ENCODE measurements around the gene ST8SIA6. TPM values are rescaled to one million over a fixed set of nuclear protein-coding genes. Genes with fewer than 3 reads are reported as not detected.
A peak's percentile ranks its signal among the peaks of the same experiment; 100 is the strongest.

Gene ST8SIA6
- total RNA-seq, 3 donors from 2014 or later (not counting 1 experiment from before 2014, with no cell fraction given), result 12.2 to 19.7 (median 12.5) TPM

DNA sequence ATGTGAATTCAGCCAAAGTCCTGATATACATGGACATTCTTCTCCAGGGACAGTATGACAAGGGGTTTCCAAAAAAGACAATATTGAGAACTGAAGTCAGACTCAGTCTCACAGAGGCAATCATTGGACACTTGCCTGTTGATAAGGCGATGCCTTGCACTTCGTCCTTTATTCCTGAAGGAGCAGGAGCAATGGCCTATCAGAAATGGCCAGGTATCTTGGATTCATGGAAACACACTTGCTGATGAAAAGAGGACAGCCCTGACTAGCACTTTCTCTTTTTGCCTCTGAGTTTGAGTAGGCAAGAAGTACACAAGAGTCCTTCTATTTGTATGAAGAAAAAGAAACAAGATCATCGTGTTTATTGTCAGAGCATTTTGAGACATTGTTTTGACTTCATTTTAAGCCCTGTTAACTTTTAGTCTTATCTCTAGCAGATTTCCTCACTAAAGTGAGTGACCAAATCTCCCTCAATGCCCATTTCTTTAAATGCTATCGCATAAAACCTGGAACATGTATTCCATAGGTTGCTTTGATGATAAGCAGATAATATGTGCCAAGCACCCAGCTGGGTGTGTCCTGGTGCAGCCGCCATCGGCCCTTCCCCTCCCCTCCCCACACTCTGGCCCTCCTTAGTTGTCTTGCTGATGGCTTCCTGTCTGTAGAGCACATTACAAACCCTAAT is 26.6 kb downstream of the ST8SIA6 start:
- DNase-seq, result peak in 1 of 2 donors; percentile 37
- Histone ChIP-seq H3K9me3 (ENCODE audit: control insufficient read depth, insufficient read depth, low read length) (no peaks in the 10 kb centered on the region), H3K4me3 (ENCODE audit: low read length) (no peak overlapping the region), H3K36me3 (ENCODE audit: control insufficient read depth, insufficient read depth, low read length) (no peaks in the 10 kb centered on the region), H3K27me3 (ENCODE audit: control insufficient read depth, insufficient read depth, low read length) (no peaks in the 10 kb centered on the region), H3K27ac (ENCODE audit: low read length) (peak overlapping the region; percentile 75), H3K4me1 (ENCODE audit: control insufficient read depth, insufficient read depth, low read length) (peaks cover 58% of the 10 kb centered on the region)
- no peaks in the 10 kb centered on the region for H3K9me3 Mint-ChIP-seq
- H3K27me3 Mint-ChIP-seq (ENCODE audit: low read depth in 2 of 2), result no peaks in the 10 kb centered on the region
- TF ChIP-seq, protein P1, sequence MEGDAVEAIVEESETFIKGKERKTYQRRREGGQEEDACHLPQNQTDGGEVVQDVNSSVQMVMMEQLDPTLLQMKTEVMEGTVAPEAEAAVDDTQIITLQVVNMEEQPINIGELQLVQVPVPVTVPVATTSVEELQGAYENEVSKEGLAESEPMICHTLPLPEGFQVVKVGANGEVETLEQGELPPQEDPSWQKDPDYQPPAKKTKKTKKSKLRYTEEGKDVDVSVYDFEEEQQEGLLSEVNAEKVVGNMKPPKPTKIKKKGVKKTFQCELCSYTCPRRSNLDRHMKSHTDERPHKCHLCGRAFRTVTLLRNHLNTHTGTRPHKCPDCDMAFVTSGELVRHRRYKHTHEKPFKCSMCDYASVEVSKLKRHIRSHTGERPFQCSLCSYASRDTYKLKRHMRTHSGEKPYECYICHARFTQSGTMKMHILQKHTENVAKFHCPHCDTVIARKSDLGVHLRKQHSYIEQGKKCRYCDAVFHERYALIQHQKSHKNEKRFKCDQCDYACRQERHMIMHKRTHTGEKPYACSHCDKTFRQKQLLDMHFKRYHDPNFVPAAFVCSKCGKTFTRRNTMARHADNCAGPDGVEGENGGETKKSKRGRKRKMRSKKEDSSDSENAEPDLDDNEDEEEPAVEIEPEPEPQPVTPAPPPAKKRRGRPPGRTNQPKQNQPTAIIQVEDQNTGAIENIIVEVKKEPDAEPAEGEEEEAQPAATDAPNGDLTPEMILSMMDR (IDR thresholded peaks at IDR 0.05), result no peak
- peaks cover 81 to 85% of the 10 kb centered on the region in 2 donors for H3K4me1 Mint-ChIP-seq
- WGBS (ENCODE audit: insufficient coverage), result 50% methylated on average over 6 of the region's 6 CpGs
- intact Hi-C loops (cut with micrococcal nuclease), result loop anchor here (2.0 to 5.0 kb wide), 4 partner anchors 25 to 401 kb away; partner anchors contain the start of gene STAM
- peak; percentile 26 to 34 (median 30) for ATAC-seq
- peak overlapping the region; percentile 89 to 95 for H3K27ac Mint-ChIP-seq
- peak overlapping the region; percentile 90 for H3K4me3 Mint-ChIP-seq
- H3K36me3 Mint-ChIP-seq, result no peaks in the 10 kb centered on the region

DNA sequence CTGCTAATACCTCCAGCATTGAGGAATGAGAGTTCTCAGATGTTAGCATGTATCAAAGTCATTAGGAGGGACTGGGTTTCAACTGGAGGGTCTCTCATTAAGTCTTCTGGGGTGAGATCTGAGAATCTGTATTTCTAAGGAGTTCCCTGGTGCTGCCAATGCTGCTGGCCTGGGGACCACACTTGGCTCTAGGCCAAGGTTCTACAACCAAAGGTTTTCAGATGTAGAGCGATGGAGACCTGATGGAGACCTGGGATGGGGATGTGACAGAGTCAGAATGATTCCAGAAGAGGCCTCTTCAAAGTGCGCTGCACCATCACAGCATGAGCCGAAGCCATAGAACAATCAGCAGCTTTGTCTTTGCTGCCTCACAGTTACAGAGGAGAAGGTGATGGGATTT is 27.2 kb downstream of the ST8SIA6 start:
- H3K4me1 ChIP-seq (ENCODE audit: control insufficient read depth, insufficient read depth, low read length), result peaks cover 58% of the 10 kb centered on the region
- H3K4me3 Mint-ChIP-seq, result peak overlapping the region; percentile 90
- peak overlapping the region; percentile 75 for H3K27ac ChIP-seq (ENCODE audit: low read length)
- no peaks in the 10 kb centered on the region for H3K36me3 ChIP-seq (ENCODE audit: control insufficient read depth, insufficient read depth, low read length)
- no peak overlapping the region for H3K4me3 ChIP-seq (ENCODE audit: low read length)
- TF ChIP-seq, protein P1 (IDR thresholded peaks at IDR 0.05), result no peak
- DNase-seq (peak in 1 of 2 donors; percentile 17), ATAC-seq (no peak)
- H3K27me3 Mint-ChIP-seq (ENCODE audit: low read depth in 2 of 2), result no peaks in the 10 kb centered on the region
- no peaks in the 10 kb centered on the region for H3K9me3 Mint-ChIP-seq
- intact Hi-C loops (cut with micrococcal nuclease), result loop anchor here (5.0 kb wide), 2 partner anchors 215 to 400 kb away; partner anchors contain the start of gene STAM
- peaks cover 81 to 83% of the 10 kb centered on the region in 2 donors for H3K4me1 Mint-ChIP-seq
- no peaks in the 10 kb centered on the region for H3K27me3 ChIP-seq (ENCODE audit: control insufficient read depth, insufficient read depth, low read length)
- peak overlapping the region; percentile 89 to 95 for H3K27ac Mint-ChIP-seq
- no peaks in the 10 kb centered on the region for H3K36me3 Mint-ChIP-seq
- H3K9me3 ChIP-seq (ENCODE audit: control insufficient read depth, insufficient read depth, low read length), result no peaks in the 10 kb centered on the region
- WGBS (ENCODE audit: insufficient coverage), result 96% methylated on average over 3 of the region's 3 CpGs

DNA sequence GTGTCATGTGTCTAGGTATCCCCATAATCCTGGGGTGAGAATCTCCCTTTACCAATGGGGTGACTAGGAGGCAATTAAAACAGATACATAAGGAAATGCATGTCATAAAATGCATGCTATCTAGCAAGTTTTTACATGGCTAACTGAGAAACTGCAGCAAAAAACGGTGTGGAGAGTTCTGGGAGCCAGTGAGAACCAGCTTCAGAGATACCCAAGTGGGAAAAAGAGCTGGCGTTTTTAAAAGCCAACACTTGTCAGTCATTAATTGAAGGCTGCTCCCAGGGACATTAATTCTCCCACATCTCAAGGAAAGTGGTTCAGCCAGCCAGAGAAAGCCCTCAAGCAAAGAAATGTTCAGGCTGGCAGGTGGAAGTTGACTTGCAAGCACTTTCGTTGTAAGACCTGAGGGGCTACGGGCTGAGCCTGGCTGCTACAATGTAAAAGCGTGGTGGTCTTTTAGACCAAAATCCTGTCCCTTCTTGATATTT is 28.1 kb downstream of the ST8SIA6 start:
- H3K27ac ChIP-seq (ENCODE audit: low read length), result peak overlapping the region; percentile 58
- H3K36me3 ChIP-seq (ENCODE audit: control insufficient read depth, insufficient read depth, low read length), result no peaks in the 10 kb centered on the region
- no peak overlapping the region for H3K4me3 ChIP-seq (ENCODE audit: low read length)
- WGBS (ENCODE audit: insufficient coverage), result 84% methylated on average over 5 of the region's 5 CpGs
- no peaks in the 10 kb centered on the region for H3K9me3 Mint-ChIP-seq
- no peaks in the 10 kb centered on the region for H3K27me3 Mint-ChIP-seq (ENCODE audit: low read depth in 2 of 2)
- H3K27ac Mint-ChIP-seq, result peak overlapping the region; percentile 89 to 95
- no peaks in the 10 kb centered on the region for H3K9me3 ChIP-seq (ENCODE audit: control insufficient read depth, insufficient read depth, low read length)
- no peaks in the 10 kb centered on the region for H3K27me3 ChIP-seq (ENCODE audit: control insufficient read depth, insufficient read depth, low read length)
- no peaks in the 10 kb centered on the region for H3K36me3 Mint-ChIP-seq
- TF ChIP-seq, protein P1 (IDR thresholded peaks at IDR 0.05), result no peak
- H3K4me1 ChIP-seq (ENCODE audit: control insufficient read depth, insufficient read depth, low read length), result peaks cover 53% of the 10 kb centered on the region
- intact Hi-C loops (cut with micrococcal nuclease), result loop anchor here (5.0 kb wide), 2 partner anchors 216 to 399 kb away; partner anchors contain the start of gene STAM
- peaks cover 72 to 74% of the 10 kb centered on the region in 2 donors for H3K4me1 Mint-ChIP-seq
- no peak for DNase-seq
- no peak for ATAC-seq
- H3K4me3 Mint-ChIP-seq, result peak overlapping the region; percentile 54

Measured in natural killer cell (primary cell).